A204.1 (cell line): ENCODE measurements around the gene ZNF239.
"Not testable (repeated sequence)": the region's sequence is repeated elsewhere in the genome, so short reads cannot be mapped to it uniquely, and the experiment has no call there.

Experiments
- FAIRE-seq: peaks from 2 replicates; lab custom pipeline; 2012; peaks lifted over from hg19 to GRCh38; lab: Jason Lieb, UNC

ZNF239 gene

DNA sequence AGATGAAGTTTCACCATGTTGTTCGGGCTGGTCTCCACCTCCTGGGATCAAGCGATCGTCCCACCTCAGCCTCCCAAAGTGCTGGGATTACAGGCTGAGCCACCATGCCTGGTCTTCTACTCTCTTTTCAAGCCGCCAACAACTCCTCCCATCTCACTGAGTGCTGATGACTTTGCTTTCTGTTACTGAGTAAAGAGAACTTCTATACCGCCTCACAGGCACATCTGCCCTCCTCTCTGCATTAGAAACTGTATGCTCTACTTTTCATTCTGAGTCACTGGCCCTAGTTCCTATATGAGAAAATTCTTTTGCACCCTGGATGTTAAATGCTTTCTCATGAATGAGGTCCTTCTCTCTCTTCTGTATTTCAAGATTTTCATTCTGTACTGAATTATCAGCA lies 2.2 kb upstream of the ZNF239 start:
- FAIRE-seq = no peak

DNA sequence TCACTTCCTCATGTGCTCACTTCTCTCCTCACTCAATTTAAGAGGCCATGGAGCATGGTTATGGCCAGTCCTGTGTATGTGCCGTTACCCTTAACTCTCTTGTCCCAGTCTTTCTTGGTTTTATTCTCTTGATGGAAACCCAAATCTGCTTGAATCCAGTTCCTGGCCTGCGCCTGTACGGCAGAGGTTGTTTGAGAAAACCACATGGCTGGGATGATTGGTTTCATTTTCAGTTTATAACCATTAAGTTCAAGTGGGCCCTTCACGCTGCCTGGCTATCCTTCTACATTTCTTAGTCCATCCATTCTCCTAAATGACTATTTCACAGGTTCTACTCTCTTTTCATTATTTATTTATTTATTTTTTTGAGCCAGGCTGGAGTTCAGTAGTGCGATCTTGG lies 1.6 kb upstream of the ZNF239 start:
- FAIRE-seq = no peak

DNA sequence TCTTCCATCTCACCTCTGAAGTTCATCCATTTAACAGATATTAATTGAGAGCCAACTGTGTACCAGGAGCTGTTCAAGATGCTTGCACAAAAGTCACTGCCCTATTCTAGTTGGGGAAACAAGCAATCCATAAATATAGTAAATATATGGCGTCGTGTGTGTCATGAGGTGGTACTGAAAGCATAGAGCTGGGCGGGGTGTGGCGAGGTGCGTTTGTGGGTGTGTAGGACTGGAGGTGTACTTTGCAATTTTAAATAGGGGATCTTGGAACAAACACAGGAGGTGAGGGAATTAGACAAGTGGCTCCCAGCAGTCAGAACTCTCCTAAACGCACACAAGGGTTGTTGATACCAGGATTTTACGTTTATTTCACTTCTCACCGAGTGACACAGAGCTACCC lies 490 bp upstream of the ZNF239 start:
- no peak for FAIRE-seq

DNA sequence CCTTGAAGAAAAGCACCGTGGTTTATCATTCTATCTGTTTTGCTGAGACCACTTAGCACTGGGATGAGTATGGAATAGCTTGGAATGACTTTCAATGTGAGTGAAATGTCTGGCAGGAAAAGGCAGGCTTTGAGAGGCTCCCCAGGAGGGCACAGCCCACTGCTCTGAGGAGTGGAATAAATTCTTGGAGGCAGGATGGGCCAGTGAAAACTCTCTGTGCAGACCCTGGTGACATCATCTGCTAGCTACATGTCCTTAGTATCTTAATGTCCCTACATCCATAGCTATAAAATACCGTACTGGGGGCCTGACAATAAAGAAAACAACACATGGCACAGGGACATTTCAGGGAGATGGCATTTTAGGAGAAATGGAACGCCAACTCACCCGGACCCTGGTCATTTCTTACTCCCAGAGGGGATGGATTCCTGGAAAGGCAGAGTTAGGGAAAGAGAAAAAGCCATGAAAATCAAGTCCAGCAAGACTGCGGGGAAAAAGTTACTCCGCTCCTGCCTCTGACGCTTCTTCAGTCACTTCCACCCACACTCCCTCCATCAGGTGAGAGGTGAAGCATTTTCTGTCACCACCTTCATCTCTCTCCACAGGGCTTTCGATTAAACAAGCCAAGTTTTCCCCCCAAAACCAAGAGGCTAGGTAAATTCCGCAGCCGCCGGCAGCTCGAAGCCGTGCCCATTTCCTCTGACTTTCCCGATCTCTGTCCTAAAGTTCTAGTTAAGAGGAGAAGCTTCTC lies 991 bp downstream of the ZNF239 start:
- no peak for FAIRE-seq

DNA sequence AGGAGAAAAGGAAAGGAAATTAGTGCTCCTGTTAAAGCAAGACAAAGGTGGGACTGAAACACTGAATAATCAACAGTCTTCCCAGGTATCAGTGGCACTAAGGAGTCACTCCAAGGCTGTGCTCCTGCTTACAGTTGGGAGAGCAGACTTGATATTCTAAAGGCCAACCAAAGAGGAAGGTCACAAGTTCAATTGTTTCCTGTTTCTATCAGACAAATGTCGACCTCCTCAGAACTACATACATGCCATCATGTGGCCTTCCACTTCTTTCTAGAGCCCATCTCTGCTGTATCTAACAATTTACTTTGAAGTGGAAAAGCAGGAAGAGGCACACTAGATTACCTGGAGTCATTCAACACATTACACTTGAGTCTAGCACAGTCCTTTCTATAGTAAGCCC lies 3.4 kb downstream of the ZNF239 start:
- FAIRE-seq = no peak

DNA sequence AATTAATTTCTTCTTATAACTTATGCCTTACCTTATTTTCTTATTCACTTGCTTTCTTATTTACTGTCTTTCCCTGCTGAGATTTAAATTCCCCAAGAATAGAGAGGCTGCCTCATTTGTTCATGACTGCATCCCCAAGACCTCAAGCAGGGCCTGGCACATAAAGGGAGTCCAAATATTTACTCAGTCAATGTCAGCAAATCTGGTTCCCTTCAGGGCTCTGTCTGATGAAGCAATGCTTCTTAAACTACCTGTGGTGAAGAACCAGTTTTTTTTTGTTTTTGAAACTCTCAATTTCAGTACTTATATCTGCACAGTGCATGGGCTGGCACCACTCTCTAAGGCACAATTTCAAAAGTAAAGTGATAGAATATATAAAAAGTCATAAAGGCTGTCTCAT lies 4.7 kb downstream of the ZNF239 start:
- no peak for FAIRE-seq

DNA sequence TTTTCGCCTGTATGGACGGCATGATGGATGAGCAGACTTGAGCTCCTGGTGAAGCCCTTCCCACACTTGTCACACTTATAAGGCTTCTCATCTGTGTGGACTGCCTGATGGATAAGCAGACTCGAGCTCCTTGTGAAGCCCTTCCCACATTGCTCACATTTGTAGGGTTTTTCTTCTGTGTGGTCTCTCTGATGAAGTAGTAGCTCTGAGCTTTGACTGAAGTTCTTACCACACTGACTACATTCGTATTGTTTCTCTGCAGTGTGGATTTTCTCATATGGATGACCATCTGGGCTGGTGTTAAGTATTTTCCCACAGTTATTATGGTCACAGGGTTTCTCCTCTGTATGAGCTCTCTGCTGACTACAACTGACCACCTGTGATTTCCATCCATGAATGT lies 17.2 kb downstream of the ZNF239 start:
- no peak for FAIRE-seq

DNA sequence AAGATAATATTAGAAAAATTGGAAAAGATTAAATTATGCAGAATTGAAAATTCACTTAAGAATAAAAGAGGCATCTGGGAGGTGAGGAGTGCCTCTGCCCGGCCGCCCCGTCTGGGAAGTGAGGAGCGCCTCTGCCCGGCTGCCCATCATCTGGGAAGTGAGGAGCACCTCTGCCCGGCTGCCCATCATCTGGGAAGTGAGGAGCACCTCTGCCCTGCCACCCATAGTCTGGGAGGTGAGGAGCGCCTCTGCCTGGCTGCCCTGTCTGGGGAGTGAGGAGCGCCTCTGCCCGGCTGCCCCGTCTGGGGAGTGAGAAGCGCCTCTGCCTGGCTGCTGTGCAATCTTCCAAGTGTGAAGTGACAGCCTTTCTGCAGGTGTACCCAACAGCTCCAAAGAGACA lies 30.7 kb downstream of the ZNF239 start:
- FAIRE-seq = not testable (repeated sequence)

DNA sequence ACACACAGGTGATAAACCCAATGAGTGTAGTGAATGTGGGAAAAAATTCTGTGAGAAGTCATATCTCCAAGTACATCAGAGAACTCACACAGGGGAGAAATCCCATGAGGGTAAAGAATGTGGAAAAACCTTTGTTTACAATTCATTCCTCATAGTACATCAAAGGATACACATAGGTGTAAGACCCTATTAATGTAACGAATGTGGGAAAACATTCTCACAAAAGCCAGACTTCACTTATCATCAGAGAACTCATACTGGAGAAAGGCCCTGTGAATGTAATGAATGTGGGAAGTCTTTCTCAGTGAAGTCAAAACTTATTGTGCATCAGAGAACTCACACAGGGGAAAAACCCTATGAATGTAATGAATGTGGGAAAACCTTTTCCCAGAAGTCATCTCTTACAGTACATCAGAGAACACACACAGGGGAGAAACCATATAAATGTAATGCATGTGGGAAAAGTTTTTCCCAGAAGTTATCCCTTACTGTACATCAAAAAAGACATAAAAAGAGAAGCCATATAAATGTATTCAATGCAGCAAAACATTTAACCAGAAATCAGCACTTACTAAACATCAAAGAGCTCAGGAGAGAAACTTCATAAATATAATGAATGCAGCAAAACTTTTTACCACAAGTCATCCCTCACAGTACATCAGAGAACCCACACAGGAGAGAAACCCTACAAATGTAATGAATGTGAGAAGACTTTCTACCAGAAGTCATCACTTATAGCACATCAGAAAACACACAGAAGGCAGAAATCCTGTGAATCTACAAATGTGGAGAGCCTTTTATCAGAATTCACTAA lies 49.8 kb downstream of the ZNF239 start:
- FAIRE-seq = no peak
